GM19193 (cell line): ENCODE results near the gene ZNF519.

Experiments
- POLR2A ChIP-seq: IDR thresholded peaks from 4 replicates; pipeline ENCODE4 v1.6.1; 2011; ENCODE audit not compliant: insufficient read depth, insufficient read length; ENCODE audit errors: extremely low read depth

ZNF519 gene

GRCh38 chr18:14093307-14093915, 38.8 kb downstream of the ZNF519 start:
- TF ChIP-seq POLR2A = no peak

DNA sequence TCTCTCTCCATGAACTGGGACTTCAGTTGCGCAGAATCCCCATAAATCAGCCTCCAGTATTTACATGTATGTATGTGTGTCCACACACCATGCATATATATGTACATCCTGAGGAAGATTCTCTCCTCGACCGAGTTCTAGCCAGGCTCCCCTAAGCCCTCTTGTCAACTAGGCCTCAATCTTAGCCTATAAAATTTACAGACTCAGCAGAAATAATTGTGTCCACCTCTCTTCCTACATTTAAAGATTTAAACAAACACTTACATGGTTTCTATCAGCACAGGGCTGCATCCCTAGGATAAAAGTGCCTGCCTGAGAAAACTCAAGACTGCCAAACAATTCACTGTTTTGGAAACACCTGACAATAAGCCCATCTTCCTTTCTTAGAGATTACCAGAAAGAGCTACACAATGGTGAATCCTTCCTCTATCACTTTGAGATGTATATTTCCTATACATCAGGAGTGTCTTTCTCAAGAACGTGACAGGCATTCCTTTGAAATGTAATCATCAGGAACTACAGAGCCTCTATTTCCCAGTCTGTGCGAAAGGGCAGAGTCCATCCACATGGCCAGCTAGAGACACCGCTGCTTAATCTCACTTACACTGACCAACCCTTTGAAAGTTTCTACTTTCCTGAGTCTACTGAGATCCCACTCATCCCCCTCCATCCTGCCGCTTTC, 39.5 kb downstream of the ZNF519 start:
- TF ChIP-seq POLR2A = no peak

GRCh38 chr18:14089781-14090180, 42.5 kb downstream of the ZNF519 start:
- TF ChIP-seq POLR2A = no peak

GRCh38 chr18:14089191-14089590, 43.0 kb downstream of the ZNF519 start:
- TF ChIP-seq POLR2A = no peak

DNA sequence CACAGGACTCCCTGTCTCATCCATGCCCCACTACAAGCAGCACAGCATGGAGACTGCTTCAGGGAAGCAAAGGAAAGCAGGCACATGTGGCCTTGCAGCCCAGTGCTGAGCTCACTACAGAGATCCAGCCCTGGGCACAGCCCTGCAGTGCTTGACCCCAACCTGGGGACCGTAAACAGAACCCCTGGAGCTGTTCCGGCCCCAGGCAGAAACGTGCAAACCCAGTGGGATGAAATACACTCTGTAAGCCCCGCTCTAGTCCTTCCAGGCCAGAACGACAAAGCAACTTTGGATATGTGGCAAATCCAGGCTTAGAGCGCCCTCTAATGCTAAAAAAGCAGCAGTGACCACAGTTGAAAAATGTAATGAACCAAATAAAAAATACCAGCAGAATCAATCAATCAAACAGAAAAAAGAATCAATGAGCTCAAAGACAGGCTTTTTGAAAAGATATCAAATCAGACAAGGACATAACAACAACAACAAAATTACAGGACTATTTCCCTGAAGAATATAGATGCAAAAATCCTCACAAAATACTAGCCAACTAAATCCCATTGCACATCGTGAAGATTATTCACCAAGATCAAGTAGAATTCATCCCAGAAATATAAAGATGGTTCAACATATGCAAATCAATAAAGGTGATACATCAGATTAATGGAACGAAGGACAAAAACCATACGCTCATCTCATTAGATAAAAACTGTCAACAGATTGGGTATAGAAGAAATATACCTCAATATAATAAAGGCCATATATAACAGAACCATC, 45.6 kb downstream of the ZNF519 start:
- no peak for TF ChIP-seq POLR2A

- no peak for TF ChIP-seq POLR2A
Observed at GRCh38 chr18:14085770-14086457, 46.3 kb downstream of the ZNF519 start.

GRCh38 chr18:14075196-14075595, 57.0 kb downstream of the ZNF519 start:
- TF ChIP-seq POLR2A = no peak

DNA sequence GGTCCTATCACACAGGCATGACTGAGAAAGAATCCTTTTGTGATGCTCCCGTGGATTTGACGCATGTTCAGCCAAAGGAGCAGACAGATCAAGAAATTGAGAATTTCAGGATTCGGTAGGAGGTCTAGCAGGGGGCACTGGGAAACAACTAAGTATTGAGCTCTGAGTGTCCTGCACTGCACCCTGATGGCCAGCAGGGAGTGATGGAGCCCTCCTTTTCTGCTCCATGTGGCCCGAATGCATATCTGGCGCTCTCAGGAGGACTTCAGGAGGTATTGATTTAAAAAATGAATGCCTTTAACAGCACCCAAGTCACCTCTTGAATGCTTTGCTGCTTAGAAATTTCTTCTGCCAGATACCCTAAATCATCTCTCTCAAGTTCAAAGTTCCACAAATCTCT, 58.0 kb downstream of the ZNF519 start:
- no peak for TF ChIP-seq POLR2A

DNA sequence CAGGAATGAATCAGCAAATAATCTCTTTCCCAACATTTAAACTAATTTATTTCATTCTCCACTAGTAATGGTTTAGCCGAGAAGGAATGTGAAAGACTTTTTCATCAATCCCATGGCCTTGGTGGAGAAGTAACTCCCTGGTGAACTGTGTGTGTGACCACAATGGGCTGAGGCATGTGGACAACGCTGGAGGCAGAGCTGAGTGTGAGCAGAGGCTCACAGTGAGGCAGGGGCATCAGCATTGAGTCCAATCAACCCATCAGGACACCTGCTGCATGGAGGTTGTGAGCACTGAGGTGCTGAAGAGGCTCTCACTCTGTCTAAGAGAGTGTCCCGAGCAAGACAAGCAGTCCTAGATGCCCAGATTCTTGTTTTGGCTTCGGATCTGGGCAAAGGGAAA, 78.6 kb downstream of the ZNF519 start:
- no peak for TF ChIP-seq POLR2A
